Keratinocyte (primary cell): ENCODE measurements around the gene UBE2I. TPM values are rescaled to one million over a fixed set of nuclear protein-coding genes. Genes with fewer than 3 reads are reported as not detected.

ENCODE experiments used
- DNase-seq: peaks from one replicate; pipeline ENCODE4 v3.0.0-alpha.2; 2011; ENCODE audit warnings: low read depth, missing footprints, low spot score
- FAIRE-seq: peaks from 2 replicates; lab custom pipeline; 2011; peaks lifted over from hg19 to GRCh38; lab: Jason Lieb, UNC
- H2AFZ ChIP-seq: 2 replicates; pipeline ENCODE4 v1.6.0; 2012; ENCODE audit warnings: low read length, control low read depth, inconsistent platforms; ENCODE audit not compliant: control insufficient read depth
- H3K27ac ChIP-seq: 2 replicates; pipeline ENCODE4 v1.5.1; 2011; ENCODE audit warnings: low read length; ENCODE audit not compliant: control insufficient read depth, insufficient read depth
- H3K27me3 ChIP-seq: 3 replicates; pipeline ENCODE4 v1.6.0; 2011; ENCODE audit warnings: low read length; ENCODE audit not compliant: control insufficient read depth, insufficient read depth; ENCODE audit errors: extremely low read depth
- H3K36me3 ChIP-seq, 2 experiments: 2 replicates in 1 of 2; 3 replicates in 1 of 2; pipeline ENCODE4 v1.5.1; 2011; ENCODE audit warnings: low read length in 2 of 2, mild to moderate bottlenecking in 1 of 2; ENCODE audit not compliant: control insufficient read depth in 2 of 2, insufficient read depth in 2 of 2; ENCODE audit errors: extremely low read depth in 1 of 2
- H3K4me1 ChIP-seq: 3 replicates; pipeline ENCODE4 v1.5.1; 2011; ENCODE audit warnings: low read length; ENCODE audit not compliant: control insufficient read depth, insufficient read depth; ENCODE audit errors: extremely low read depth
- H3K4me2 ChIP-seq: 3 replicates; pipeline ENCODE4 v1.6.0; 2011; ENCODE audit warnings: low read depth, low read length; ENCODE audit not compliant: control insufficient read depth, insufficient read depth; ENCODE audit errors: extremely low read depth
- H3K4me3 ChIP-seq, 3 experiments: fragments of 200-600 bp in 1 of 3; sonication (generic) in 1 of 3; 2 replicates in 2 of 3; 3 replicates in 1 of 3; pipeline ENCODE4 v1.5.1; 2011 to 2016; ENCODE audit warnings: low read length in 3 of 3, mild to moderate bottlenecking in 3 of 3, control low read depth in 2 of 3, inconsistent platforms in 1 of 3, low read depth in 1 of 3, mixed read lengths in 1 of 3, mixed run types in 1 of 3, moderate library complexity in 1 of 3; ENCODE audit not compliant: control insufficient read depth in 2 of 3, insufficient read depth in 2 of 3; ENCODE audit errors: extremely low read depth in 1 of 3
- H3K79me2 ChIP-seq: 2 replicates; pipeline ENCODE4 v1.6.0; 2012; ENCODE audit warnings: low read length; ENCODE audit not compliant: control insufficient read depth, insufficient read depth
- H3K9ac ChIP-seq: 3 replicates; pipeline ENCODE4 v1.6.0; 2011; ENCODE audit warnings: low read length; ENCODE audit not compliant: control insufficient read depth, insufficient read depth; ENCODE audit errors: extremely low read depth
- H3K9me1 ChIP-seq: 3 replicates; pipeline ENCODE4 v1.6.0; 2011; ENCODE audit warnings: low read length; ENCODE audit not compliant: control insufficient read depth, insufficient read depth; ENCODE audit errors: extremely low read depth
- H3K9me3 ChIP-seq: 2 replicates; pipeline ENCODE4 v1.5.1; 2012; ENCODE audit warnings: low read depth, low read length; ENCODE audit not compliant: control insufficient read depth
- H4K20me1 ChIP-seq: 3 replicates; pipeline ENCODE4 v1.6.0; 2011; ENCODE audit warnings: low read length; ENCODE audit not compliant: control insufficient read depth, insufficient read depth; ENCODE audit errors: extremely low read depth
- EZH2 ChIP-seq: IDR thresholded peaks from one replicate; pipeline ENCODE4 v1.6.1; 2012; ENCODE audit warnings: inconsistent platforms, mild to moderate bottlenecking, low read length, moderate library complexity
- dilution Hi-C: fragments of 300-500 bp; cut with MboI; formaldehyde crosslinking; loops from one replicate; pipeline ENCODE4 v1.7.0; 2020; ENCODE audit warnings: low sequenced_read_pairs; ENCODE audit not compliant: extremely low pct_ligation_motif_present
- polyA plus RNA-seq, 5 experiments: library from polyadenylated mRNA; depleted of rRNA in 3 of 5; stranded (reverse) in 3 of 5; stranded (forward) in 1 of 5; unstranded in 1 of 5; fragments of >200 nt; gene quantifications; 1 replicate in 1 of 5; 2 replicates in 3 of 5; 3 replicates in 1 of 5; pipeline versions ENCODE4 v1.2.1 to v1.2.3, GENCODE V29; 2011 to 2012; ENCODE audit warnings: missing spikeins in 2 of 5, low read depth in 1 of 5, low replicate concordance in 1 of 5
- TF ChIP-seq, protein P1 (sequence below), 3 experiments: IDR thresholded peaks in 1 of 3; conservative IDR thresholded peaks in 1 of 3; optimal IDR thresholded peaks in 1 of 3; 2 replicates in 2 of 3; 3 replicates in 1 of 3; pipeline versions ENCODE3 to v1.5.1; 2011; ENCODE audit warnings: low read length in 3 of 3, mild to moderate bottlenecking in 3 of 3, moderate library complexity in 2 of 3, control low read depth in 1 of 3, inconsistent platforms in 1 of 3; ENCODE audit not compliant: insufficient read depth in 2 of 3; ENCODE audit errors: extremely low read depth in 1 of 3

UBE2I gene
- polyA plus RNA-seq, 1 donor (not counting 4 experiments of a cell fraction or from before 2014, with no cell fraction given): 157 TPM

- Histone ChIP-seq H2AFZ (no peak overlapping the region), H3K36me3 (no peaks in the 10 kb centered on the region), H3K9me1 (no peaks in the 10 kb centered on the region), H3K4me3 (no peak overlapping the region), H3K9ac (no peak overlapping the region), H3K4me1 (no peaks in the 10 kb centered on the region), H3K4me2 (no peak overlapping the region), H3K79me2 (no peaks in the 10 kb centered on the region), H3K27ac (no peak overlapping the region), H3K9me3 (no peaks in the 10 kb centered on the region), H4K20me1 (no peaks in the 10 kb centered on the region), H3K27me3 (peaks cover 4% of the 10 kb centered on the region)
- DNase-seq (no peak), FAIRE-seq (no peak)
- TF ChIP-seq EZH2: no peak
- TF ChIP-seq, protein P1, sequence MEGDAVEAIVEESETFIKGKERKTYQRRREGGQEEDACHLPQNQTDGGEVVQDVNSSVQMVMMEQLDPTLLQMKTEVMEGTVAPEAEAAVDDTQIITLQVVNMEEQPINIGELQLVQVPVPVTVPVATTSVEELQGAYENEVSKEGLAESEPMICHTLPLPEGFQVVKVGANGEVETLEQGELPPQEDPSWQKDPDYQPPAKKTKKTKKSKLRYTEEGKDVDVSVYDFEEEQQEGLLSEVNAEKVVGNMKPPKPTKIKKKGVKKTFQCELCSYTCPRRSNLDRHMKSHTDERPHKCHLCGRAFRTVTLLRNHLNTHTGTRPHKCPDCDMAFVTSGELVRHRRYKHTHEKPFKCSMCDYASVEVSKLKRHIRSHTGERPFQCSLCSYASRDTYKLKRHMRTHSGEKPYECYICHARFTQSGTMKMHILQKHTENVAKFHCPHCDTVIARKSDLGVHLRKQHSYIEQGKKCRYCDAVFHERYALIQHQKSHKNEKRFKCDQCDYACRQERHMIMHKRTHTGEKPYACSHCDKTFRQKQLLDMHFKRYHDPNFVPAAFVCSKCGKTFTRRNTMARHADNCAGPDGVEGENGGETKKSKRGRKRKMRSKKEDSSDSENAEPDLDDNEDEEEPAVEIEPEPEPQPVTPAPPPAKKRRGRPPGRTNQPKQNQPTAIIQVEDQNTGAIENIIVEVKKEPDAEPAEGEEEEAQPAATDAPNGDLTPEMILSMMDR (optimal IDR thresholded peaks at IDR 0.05 in 1 of 3, IDR thresholded peaks at IDR 0.05 in 1 of 3, conservative IDR thresholded peaks at IDR 0.05 in 1 of 3; ENCODE audit: extremely low read depth in 1 of 3, insufficient read depth in 2 of 3, low read length in 3 of 3): no peak
- dilution Hi-C loops: no loop called here
These were observed 36.8 kb upstream of the UBE2I start for GRCh38 chr16:1272453-1273198.

DNA sequence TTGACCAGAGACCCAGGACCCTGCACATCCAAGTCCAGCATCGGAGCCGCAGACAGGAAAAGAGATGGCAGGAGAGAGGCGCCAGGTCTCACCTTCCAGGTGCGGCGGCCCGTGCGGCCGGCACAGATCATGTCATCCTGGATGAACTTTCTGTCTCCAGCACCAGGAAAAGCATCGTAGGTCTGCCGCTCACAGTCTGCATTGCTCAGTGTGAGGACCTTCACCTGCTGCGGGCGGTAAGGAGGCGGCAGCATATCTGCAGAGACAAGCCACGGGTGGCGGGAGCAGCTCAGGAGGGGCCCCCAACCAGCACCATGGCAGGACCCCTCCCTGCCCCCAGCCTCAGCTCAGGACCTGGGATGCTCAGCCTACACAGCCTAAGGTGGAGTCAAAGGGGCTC lies 35.6 kb upstream of the UBE2I start:
- peaks cover 4% of the 10 kb centered on the region for H3K27me3 ChIP-seq
- H3K9me3 ChIP-seq: no peaks in the 10 kb centered on the region
- dilution Hi-C loops: no loop called here
- FAIRE-seq (no peak), DNase-seq (no peak)
- H3K36me3 ChIP-seq: no peaks in the 10 kb centered on the region
- H3K4me1 ChIP-seq: no peaks in the 10 kb centered on the region
- no peak for TF ChIP-seq EZH2
- TF ChIP-seq, protein P1 (optimal IDR thresholded peaks at IDR 0.05 in 1 of 3, IDR thresholded peaks at IDR 0.05 in 1 of 3, conservative IDR thresholded peaks at IDR 0.05 in 1 of 3; ENCODE audit: extremely low read depth in 1 of 3, insufficient read depth in 2 of 3, low read length in 3 of 3): no peak
- no peaks in the 10 kb centered on the region for H4K20me1 ChIP-seq
- H3K27ac ChIP-seq: no peak overlapping the region
- H3K79me2 ChIP-seq: no peaks in the 10 kb centered on the region
- no peak overlapping the region for H3K4me2 ChIP-seq
- H3K9ac ChIP-seq: no peak overlapping the region
- H2AFZ ChIP-seq: no peak overlapping the region
- H3K9me1 ChIP-seq: no peaks in the 10 kb centered on the region
- H3K4me3 ChIP-seq: no peak overlapping the region
